Fibroblast of lung (primary cell): ENCODE measurements around the gene MFN1. TPM values are rescaled to one million over a fixed set of nuclear protein-coding genes. Genes with fewer than 3 reads are reported as not detected.

ENCODE experiments used
- DNase-seq, 2 donors: peaks; one replicate each; pipeline versions ENCODE4 v3.0.0 to v3.0.0-alpha.2; 2010; ENCODE audit warnings: low read depth in 2 of 2
- H2AFZ ChIP-seq: 2 replicates; pipeline ENCODE4 v1.5.1; 2012; ENCODE audit warnings: low read length, control low read depth, inconsistent platforms
- H3K27ac ChIP-seq: 2 replicates; pipeline ENCODE4 v1.5.1; 2011; ENCODE audit warnings: low read length, control low read depth; ENCODE audit not compliant: insufficient read depth
- H3K27me3 ChIP-seq: 2 replicates; pipeline ENCODE4 v1.5.1; 2011; ENCODE audit warnings: mild to moderate bottlenecking, low read length; ENCODE audit not compliant: control insufficient read depth, insufficient read depth
- H3K36me3 ChIP-seq: 2 replicates; pipeline ENCODE4 v1.5.1; 2011; ENCODE audit warnings: low read length; ENCODE audit not compliant: control insufficient read depth, insufficient read depth
- H3K4me1 ChIP-seq: 2 replicates; pipeline ENCODE4 v1.5.1; 2011; ENCODE audit warnings: low read length; ENCODE audit not compliant: control insufficient read depth, insufficient read depth; ENCODE audit errors: extremely low read depth
- H3K4me2 ChIP-seq: 2 replicates; pipeline ENCODE4 v1.5.1; 2011; ENCODE audit warnings: low read length, control low read depth; ENCODE audit not compliant: insufficient read depth; ENCODE audit errors: extremely low read depth
- H3K4me3 ChIP-seq, 4 experiments: fragments of 200-600 bp in 1 of 4; sonication (generic) in 1 of 4; replicated peaks in 1 of 4; 2 replicates each; pipeline ENCODE4 v1.5.1; 2011 to 2016; ENCODE audit warnings: low read length in 4 of 4, low read depth in 3 of 4, mild to moderate bottlenecking in 3 of 4, control low read depth in 2 of 4, inconsistent platforms in 1 of 4, mixed read lengths in 1 of 4; ENCODE audit not compliant: insufficient read depth in 1 of 4; ENCODE audit errors: control extremely low read depth in 1 of 4
- H3K79me2 ChIP-seq: 2 replicates; pipeline ENCODE4 v1.5.1; 2012; ENCODE audit warnings: mild to moderate bottlenecking, low read length, inconsistent platforms; ENCODE audit not compliant: control insufficient read depth, insufficient read depth
- H3K9ac ChIP-seq: 2 replicates; pipeline ENCODE4 v1.5.1; 2011; ENCODE audit warnings: mild to moderate bottlenecking, low read length, control low read depth; ENCODE audit not compliant: insufficient read depth
- H3K9me3 ChIP-seq: 2 replicates; pipeline ENCODE4 v1.5.1; 2012; ENCODE audit warnings: low read depth, low read length; ENCODE audit not compliant: control insufficient read depth, insufficient read depth
- H4K20me1 ChIP-seq: 2 replicates; pipeline ENCODE4 v1.5.1; 2011; ENCODE audit warnings: low read length; ENCODE audit not compliant: control insufficient read depth, insufficient read depth; ENCODE audit errors: extremely low read depth
- CTCF ChIP-seq, 2 donors: IDR thresholded peaks in 1 of 2; conservative IDR thresholded peaks in 1 of 2; 1 replicate in 1 of 2; 2 replicates in 1 of 2; pipeline ENCODE4 v1.5.1; 2011 to 2012; ENCODE audit warnings: low read length in 2 of 2, control low read depth in 1 of 2, inconsistent platforms in 1 of 2, low read depth in 1 of 2, mild to moderate bottlenecking in 1 of 2
- EZH2 ChIP-seq: IDR thresholded peaks from 2 replicates; pipeline ENCODE4 v1.5.1; 2012; ENCODE audit warnings: low read length, control low read depth, mild to moderate bottlenecking; ENCODE audit errors: missing control alignments
- polyA plus RNA-seq, 2 donors: library from polyadenylated mRNA; depleted of rRNA in 1 of 2; stranded (reverse) in 1 of 2; unstranded in 1 of 2; fragments of >200 nt; gene quantifications; 2 replicates each; pipeline ENCODE4 v1.2.1, GENCODE V29; 2011 to 2012; ENCODE audit warnings: missing spikeins in 1 of 2
- total RNA-seq: library from RNA; depleted of rRNA; stranded (reverse); fragments of >200 nt; gene quantifications from 2 replicates; pipeline ENCODE4 v1.2.1, GENCODE V29; 2014

MFN1 gene
- total and polyA plus RNA-seq, 2 donors (not counting 1 experiment from before 2014, with no cell fraction given): 48.1 to 52.8 TPM

- TF ChIP-seq EZH2 (no peak), CTCF (conservative IDR thresholded peaks at IDR 0.05 in 1 of 2, IDR thresholded peaks at IDR 0.05 in 1 of 2; ENCODE audit: low read depth in 1 of 2, low read length in 2 of 2) (no peak)
- H3K36me3 ChIP-seq: peaks cover 7% of the 10 kb centered on the region
- H3K4me3 ChIP-seq: no peak overlapping the region
- H3K9ac ChIP-seq: no peak overlapping the region
- H3K27ac ChIP-seq: no peak overlapping the region
- no peak overlapping the region for H3K4me2 ChIP-seq
- no peaks in the 10 kb centered on the region for H3K9me3 ChIP-seq
- no peak overlapping the region for H2AFZ ChIP-seq
- no peak for DNase-seq
- H3K4me1 ChIP-seq: no peaks in the 10 kb centered on the region
- no peaks in the 10 kb centered on the region for H3K27me3 ChIP-seq
- no peaks in the 10 kb centered on the region for H4K20me1 ChIP-seq
- H3K79me2 ChIP-seq: no peaks in the 10 kb centered on the region
These were observed 63.5 kb downstream of the MFN1 start for GRCh38 chr3:179410999-179411398.

- H3K4me2 ChIP-seq: no peak overlapping the region
These were observed 67.3 kb downstream of the MFN1 start for GRCh38 chr3:179414804-179415203.

GRCh38 chr3:179415377-179415776 is 67.9 kb downstream of the MFN1 start:
- TF ChIP-seq EZH2 (no peak), CTCF (conservative IDR thresholded peaks at IDR 0.05 in 1 of 2, IDR thresholded peaks at IDR 0.05 in 1 of 2; ENCODE audit: low read depth in 1 of 2, low read length in 2 of 2) (no peak)
- no peak overlapping the region for H3K4me3 ChIP-seq
- H3K9me3 ChIP-seq: no peaks in the 10 kb centered on the region
- no peaks in the 10 kb centered on the region for H3K27me3 ChIP-seq
- peaks cover 9% of the 10 kb centered on the region for H3K36me3 ChIP-seq
- H3K27ac ChIP-seq: no peak overlapping the region
- H4K20me1 ChIP-seq: no peaks in the 10 kb centered on the region
- H2AFZ ChIP-seq: no peak overlapping the region
- no peak for DNase-seq
- H3K79me2 ChIP-seq: no peaks in the 10 kb centered on the region
- no peaks in the 10 kb centered on the region for H3K4me1 ChIP-seq
- no peak overlapping the region for H3K4me2 ChIP-seq
- H3K9ac ChIP-seq: no peak overlapping the region

More at GRCh38 chr3:179414804-179415203, 67.3 kb downstream of the MFN1 start:
- no peaks in the 10 kb centered on the region for H3K79me2 ChIP-seq
- H3K9me3 ChIP-seq: no peaks in the 10 kb centered on the region
- no peak for TF ChIP-seq CTCF (conservative IDR thresholded peaks at IDR 0.05 in 1 of 2, IDR thresholded peaks at IDR 0.05 in 1 of 2; ENCODE audit: low read depth in 1 of 2, low read length in 2 of 2)
- TF ChIP-seq EZH2: no peak
- no peaks in the 10 kb centered on the region for H4K20me1 ChIP-seq
- no peak overlapping the region for H3K4me3 ChIP-seq
- H3K27me3 ChIP-seq: no peaks in the 10 kb centered on the region
- H2AFZ ChIP-seq: no peak overlapping the region
- no peak overlapping the region for H3K27ac ChIP-seq
- no peaks in the 10 kb centered on the region for H3K4me1 ChIP-seq
- no peak for DNase-seq
- no peak overlapping the region for H3K9ac ChIP-seq
- peaks cover 9% of the 10 kb centered on the region for H3K36me3 ChIP-seq
